Upper lobe of left lung (tissue), 4 donors: ENCODE results near the gene SND1.

ENCODE experiments used
- CTCF ChIP-seq, 6 experiments: fragments of 450-650 bp in 4 of 6; fragments of 200-600 bp in 2 of 6; sonication (generic) in 2 of 6; IDR thresholded peaks; one replicate each; pipeline ENCODE4 v1.5.1; 2016 to 2019; ENCODE audit warnings: antibody characterized with exemption in 6 of 6
- POLR2A ChIP-seq, 4 donors: fragments of 450-650 bp; IDR thresholded peaks; one replicate each; pipeline ENCODE4 v1.5.1; 2016 to 2017; ENCODE audit warnings: antibody characterized with exemption in 4 of 4, mild to moderate bottlenecking in 2 of 4

GRCh38 chr7:127876393-127876792 lies 224.4 kb downstream of the SND1 start:
- TF ChIP-seq POLR2A (IDR thresholded peaks at IDR 0.05): no peak
- no peak for TF ChIP-seq CTCF (IDR thresholded peaks at IDR 0.05)
